SK-N-MC (cell line): ENCODE results near the gene EXOC3.
"Not testable (repeated sequence)": the region's sequence is repeated elsewhere in the genome, so short reads cannot be mapped to it uniquely, and the experiment has no call there.

Experiments
- DNase-seq: peaks from one replicate; pipeline ENCODE4 v3.0.0-alpha.2; 2011; ENCODE audit warnings: low read depth, low spot score
- H3K27ac ChIP-seq: fragments of 200-600 bp; sonication (generic); 2 replicates; pipeline ENCODE4 v1.5.1; 2016; ENCODE audit warnings: mixed run types
- H3K36me3 ChIP-seq: fragments of 200-600 bp; sonication (generic); 2 replicates; pipeline ENCODE4 v1.6.1; 2017; ENCODE audit warnings: antibody characterized with exemption, low read length, mixed read lengths; ENCODE audit not compliant: insufficient read depth
- H3K4me3 ChIP-seq: fragments of 200-600 bp; sonication (generic); 2 replicates; pipeline ENCODE4 v1.5.1; 2016
- H3K9ac ChIP-seq: fragments of 200-600 bp; sonication (generic); 2 replicates; pipeline ENCODE4 v1.8.0; 2017; ENCODE audit warnings: mixed run types, mixed read lengths; ENCODE audit not compliant: insufficient read length
- H3K9me3 ChIP-seq: fragments of 200-600 bp; sonication (generic); 2 replicates; pipeline ENCODE4 v1.6.1; 2017; ENCODE audit warnings: low read depth, mild to moderate bottlenecking, antibody characterized with exemption, low read length, moderate library complexity, mixed read lengths
- EZH2 ChIP-seq: fragments of 200-600 bp; sonication (generic); IDR thresholded peaks from one replicate; pipeline ENCODE4 v1.6.1; 2017; ENCODE audit warnings: antibody characterized with exemption
- FOXP2 ChIP-seq: optimal IDR thresholded peaks from 2 replicates; pipeline ENCODE3; 2011; ENCODE audit warnings: mild to moderate bottlenecking, moderate library complexity; ENCODE audit not compliant: insufficient read depth; ENCODE audit errors: extremely low read length, control extremely low read depth
- POLR2AphosphoS5 ChIP-seq: IDR thresholded peaks from 2 replicates; pipeline ENCODE4 v1.6.1; 2012; ENCODE audit warnings: mild to moderate bottlenecking, low read depth, low read length, borderline replicate concordance

The EXOC3 gene

DNA sequence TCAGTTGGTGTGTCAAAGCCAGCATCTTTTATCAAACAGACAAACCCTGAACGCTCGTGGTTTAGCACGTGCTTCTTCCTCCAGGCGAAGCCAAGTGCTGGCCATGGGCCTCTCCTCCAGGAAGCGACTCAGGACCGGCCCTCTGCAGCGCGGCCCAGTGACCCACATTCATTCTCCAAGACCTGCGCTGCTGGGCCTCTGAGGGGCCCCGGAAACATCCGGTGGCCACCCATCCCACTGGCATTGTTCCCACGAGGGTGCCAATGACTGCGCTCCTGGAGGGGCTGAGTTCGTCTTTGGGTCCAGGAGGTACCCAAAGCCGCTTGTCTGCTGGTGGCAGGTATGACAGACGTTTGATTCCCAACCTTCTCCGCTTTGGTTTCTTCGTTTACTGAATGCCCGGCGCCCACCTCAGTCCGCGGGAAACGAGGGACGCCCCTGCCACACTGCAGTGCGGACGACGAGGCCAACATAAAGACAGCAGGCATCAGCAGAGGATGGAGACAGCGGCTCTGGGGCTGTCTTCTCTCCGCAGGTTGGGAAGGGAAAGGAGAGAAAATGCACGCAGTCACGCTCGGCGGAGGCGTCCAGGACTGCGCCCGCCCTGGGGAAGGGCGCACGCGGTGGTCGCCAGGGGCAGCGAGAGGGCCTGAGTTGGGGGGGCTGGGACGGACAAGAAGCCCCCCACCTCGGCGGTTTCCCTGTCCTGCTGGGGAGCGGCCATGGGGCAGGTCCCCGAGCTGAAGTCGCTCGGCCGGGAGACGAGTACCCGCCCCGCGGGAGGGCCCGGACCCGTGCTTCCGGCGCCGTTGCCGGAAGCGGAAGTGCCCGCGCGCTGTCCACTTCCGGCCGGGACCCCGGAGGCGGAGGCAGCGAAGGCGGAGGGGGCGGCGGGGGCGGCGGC lies at the start of gene EXOC3:
EXOC3 (plus strand) TSS at position 842 of the 904 bp plus-strand sequence. CDS start 3,030 bp downstream, outside the sequence.
- TF ChIP-seq POLR2AphosphoS5 (peak; percentile 90), FOXP2 (no peak)
- Histone ChIP-seq H3K9me3 (no peaks in the 10 kb centered on the region), H3K9ac (peak within 1 kb of the TSS; percentile 93), H3K27ac (peak within 1 kb of the TSS; percentile 63; the same call in 1 of the 2 replicates), H3K4me3 (peak within 1 kb of the TSS; percentile 99), H3K36me3 (peaks cover 15% of the 10 kb centered on the region)
- DNase-seq, result no peak

DNA sequence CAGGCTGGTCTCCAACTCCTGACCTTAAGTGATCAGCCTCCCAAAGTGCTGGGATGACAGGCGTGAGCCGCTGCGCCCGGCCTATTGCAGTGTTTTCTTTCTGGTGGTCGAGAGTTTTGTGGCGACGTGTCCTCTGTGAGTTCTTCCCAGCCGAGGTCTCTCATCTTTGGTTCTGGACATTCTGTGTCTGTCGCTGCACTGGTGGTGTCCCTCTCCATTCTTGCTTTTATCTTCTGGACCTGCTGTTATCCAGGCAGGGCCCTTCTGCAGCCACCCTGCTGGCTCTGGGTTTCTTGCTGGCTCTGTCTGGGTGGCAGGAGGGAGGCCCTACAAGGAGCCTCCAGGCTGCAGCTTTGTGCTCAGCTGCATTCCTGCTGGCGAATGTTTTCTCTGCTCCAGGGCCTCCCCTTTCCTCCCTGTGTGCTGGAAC lies 49.1 kb upstream of the EXOC3 start:
- H3K9me3 ChIP-seq, result no peaks in the 10 kb centered on the region
- no peak for TF ChIP-seq EZH2
- H3K27ac ChIP-seq, result peak overlapping the region; percentile 92
- no peak for DNase-seq
- H3K9ac ChIP-seq, result peak overlapping the region; percentile 41
- H3K4me3 ChIP-seq, result no peak overlapping the region
- no peaks in the 10 kb centered on the region; the same call in 1 of the 2 replicates for H3K36me3 ChIP-seq

DNA sequence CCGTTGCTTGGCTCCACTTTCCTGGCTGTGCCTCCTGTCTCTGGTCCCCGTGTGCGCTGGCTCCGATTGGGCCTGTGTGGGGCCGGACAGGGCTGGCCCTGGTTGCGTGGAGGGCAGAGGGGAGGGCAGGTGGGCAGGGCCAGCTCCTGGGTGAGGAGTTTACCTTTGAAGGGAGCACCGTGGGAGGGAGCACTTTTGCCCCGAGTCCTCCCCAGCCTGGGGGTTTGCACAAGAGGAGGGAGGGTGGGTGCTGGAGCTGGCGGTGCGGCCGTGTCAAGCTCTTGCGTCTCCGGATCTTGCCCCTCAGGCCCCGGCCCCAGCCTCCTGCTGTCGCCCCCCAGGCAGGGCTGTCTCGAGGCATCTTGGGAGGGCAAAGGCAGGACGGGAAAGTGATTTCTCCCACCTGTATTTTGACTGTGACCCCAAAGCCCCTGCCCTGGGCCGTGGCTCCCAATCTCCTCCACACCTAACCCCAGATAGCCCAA lies 48.3 kb upstream of the EXOC3 start:
- DNase-seq, result no peak
- Histone ChIP-seq H3K27ac (peak overlapping the region; percentile 92), H3K9ac (peak overlapping the region; percentile 47), H3K9me3 (no peaks in the 10 kb centered on the region), H3K4me3 (no peak overlapping the region), H3K36me3 (no peaks in the 10 kb centered on the region)
- TF ChIP-seq POLR2AphosphoS5 (no peak), EZH2 (no peak), FOXP2 (no peak)

DNA sequence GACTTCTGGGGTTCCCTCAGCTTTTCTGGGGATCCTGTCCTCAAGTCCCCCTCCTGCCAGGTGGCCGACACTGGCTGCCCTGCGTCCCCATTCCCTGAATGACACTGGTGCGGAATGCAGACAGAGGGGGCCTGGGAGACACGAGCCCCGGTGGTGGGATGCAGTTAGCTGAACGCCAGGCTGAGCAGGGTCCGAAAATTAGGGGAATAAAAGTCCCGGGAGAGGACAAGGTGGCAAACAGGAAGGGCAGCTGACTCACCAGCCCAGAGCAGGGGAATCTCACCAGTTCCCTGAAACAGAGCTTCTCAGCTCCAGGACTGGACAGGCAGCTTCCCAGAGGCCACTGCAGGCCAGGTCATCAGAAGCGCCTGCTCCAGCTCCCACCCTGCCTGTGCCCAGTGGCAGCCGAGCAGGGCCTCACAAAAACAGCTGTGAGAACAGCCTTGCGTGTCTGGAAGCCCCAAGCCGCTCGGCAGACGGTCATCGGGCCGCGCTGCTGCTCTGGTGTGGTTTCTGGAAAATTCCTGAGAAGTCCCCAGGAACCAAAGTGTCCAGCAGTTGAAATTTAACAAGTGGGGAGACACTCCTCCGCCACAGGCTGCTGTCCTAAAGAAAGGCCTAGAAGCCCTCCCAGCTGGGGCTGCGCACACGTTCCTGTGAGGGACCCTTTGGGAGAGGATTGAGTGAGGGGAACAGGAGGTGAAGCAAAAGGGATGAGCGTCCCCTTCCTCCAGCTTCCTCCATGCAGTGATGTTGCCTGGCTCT lies 47.6 kb upstream of the EXOC3 start:
- Histone ChIP-seq H3K4me3 (no peak overlapping the region), H3K36me3 (no peaks in the 10 kb centered on the region), H3K9ac (peak overlapping the region; percentile 47), H3K9me3 (no peaks in the 10 kb centered on the region), H3K27ac (peak overlapping the region; percentile 92)
- no peak for TF ChIP-seq POLR2AphosphoS5
- TF ChIP-seq EZH2, result no peak
- TF ChIP-seq FOXP2, result no peak
- no peak for DNase-seq

DNA sequence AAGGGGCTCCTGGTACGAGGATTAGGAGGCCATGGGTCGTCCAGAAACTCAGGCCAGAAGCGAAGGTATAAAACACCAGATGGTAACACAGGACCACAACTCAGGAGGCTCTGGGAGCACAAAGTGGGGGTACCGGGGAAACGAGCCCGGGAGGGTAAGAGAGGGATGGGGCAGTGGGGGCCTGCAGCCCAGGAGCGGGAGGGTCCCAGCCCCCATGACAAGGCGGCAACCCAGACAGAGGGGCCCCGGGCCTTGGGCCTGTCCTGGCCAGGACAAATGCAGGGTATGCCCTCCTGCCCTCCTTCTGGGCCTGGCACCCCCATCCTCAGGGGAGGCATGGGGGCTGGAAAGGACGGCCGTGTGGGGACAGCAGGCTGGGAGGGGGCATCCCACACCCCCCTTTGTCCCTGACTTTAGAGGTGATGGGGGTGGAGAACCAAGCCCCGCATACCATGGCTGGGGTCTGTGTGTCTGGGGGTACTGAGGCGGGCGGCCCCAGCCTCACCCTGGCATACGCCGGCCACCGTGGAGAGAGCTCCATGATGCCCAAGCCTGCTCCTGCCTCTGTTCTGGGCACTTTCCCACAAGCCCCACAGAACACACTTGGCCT lies 47.0 kb upstream of the EXOC3 start:
- TF ChIP-seq FOXP2, result no peak
- no peak for TF ChIP-seq POLR2AphosphoS5
- TF ChIP-seq EZH2, result no peak
- Histone ChIP-seq H3K9ac (no peak overlapping the region), H3K9me3 (no peaks in the 10 kb centered on the region), H3K4me3 (no peak overlapping the region), H3K36me3 (no peaks in the 10 kb centered on the region), H3K27ac (peak overlapping the region; percentile 92)
- DNase-seq, result no peak

DNA sequence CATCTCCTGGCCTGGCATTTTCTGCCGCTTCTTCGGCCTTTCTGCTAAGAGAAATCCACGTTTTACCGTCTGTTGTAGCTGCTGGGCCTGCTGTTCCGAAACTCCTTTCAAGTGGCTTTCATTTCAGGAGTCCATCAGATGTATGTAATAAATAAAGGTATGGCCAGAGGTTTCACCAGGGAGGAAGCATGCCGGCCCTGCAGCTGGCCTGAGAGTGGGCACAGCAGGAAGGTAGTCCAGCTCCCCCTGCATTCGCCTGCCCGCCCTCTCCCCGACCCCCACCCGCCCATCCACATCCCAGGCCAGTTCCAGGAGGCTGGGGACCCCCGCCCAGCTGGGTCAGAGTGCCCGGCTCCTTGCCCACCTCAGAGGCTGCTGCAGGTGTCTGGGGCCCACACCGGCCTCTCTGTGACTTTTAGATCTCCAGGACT lies 46.4 kb upstream of the EXOC3 start:
- H3K9ac ChIP-seq, result no peak overlapping the region
- H3K9me3 ChIP-seq, result no peaks in the 10 kb centered on the region
- DNase-seq, result no peak
- H3K27ac ChIP-seq, result peak overlapping the region; percentile 44; the same call in 1 of the 2 replicates
- TF ChIP-seq FOXP2 (no peak), POLR2AphosphoS5 (no peak), EZH2 (no peak)
- no peak overlapping the region for H3K4me3 ChIP-seq
- peaks cover 3% of the 10 kb centered on the region; the same call in 1 of the 2 replicates for H3K36me3 ChIP-seq

DNA sequence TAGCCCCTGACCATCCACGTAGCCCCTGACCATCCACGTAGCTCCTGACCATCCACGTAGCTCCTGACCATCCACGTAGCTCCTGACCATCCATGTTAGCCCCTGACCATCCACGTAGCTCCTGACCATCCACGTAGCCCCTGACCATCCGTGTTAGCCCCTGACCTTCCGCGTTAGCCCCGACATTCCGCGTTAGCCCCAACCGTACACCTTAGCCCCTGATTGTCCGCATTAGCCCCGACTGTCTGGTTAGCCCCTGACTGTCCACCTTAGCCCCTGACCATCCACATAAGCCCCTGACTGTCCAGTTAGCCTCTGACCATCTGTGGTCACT lies 44.9 kb upstream of the EXOC3 start:
- DNase-seq, H3K4me3 ChIP-seq, H3K36me3 ChIP-seq, H3K9me3 ChIP-seq, H3K9ac ChIP-seq: not testable (repeated sequence)
- H3K27ac ChIP-seq, result peak overlapping the region; percentile 93; the same call in 1 of the 2 replicates
